Measurements from ENCODE around the gene CARM1.
"Not testable (repeated sequence)": the region's sequence is repeated elsewhere in the genome, so short reads cannot be mapped to it uniquely, and the experiment has no call there.

CARM1 gene

GRCh38 chr19:10876459-10877240 is 5.3 kb downstream of the CARM1 start:
- no peak for DNase-seq (ENCODE audit: low read depth)
- H3K4me3 ChIP-seq (ENCODE audit: control insufficient read depth, low read depth, low read length) = no peak overlapping the region
- no peak for TF ChIP-seq CTCF (conservative IDR thresholded peaks at IDR 0.05; ENCODE audit: control insufficient read depth, insufficient read depth, low read depth, low read length)

- not testable (repeated sequence) for DNase-seq (ENCODE audit: low read depth); H3K4me3 ChIP-seq (ENCODE audit: control insufficient read depth, low read depth, low read length)
Measured at GRCh38 chr19:10877608-10878007, 6.3 kb downstream of the CARM1 start.

GRCh38 chr19:10878253-10878652 is 6.9 kb downstream of the CARM1 start:
- no peak overlapping the region for H3K4me3 ChIP-seq (ENCODE audit: control insufficient read depth, low read depth, low read length)
- TF ChIP-seq CTCF (conservative IDR thresholded peaks at IDR 0.05; ENCODE audit: control insufficient read depth, insufficient read depth, low read depth, low read length) = no peak
- DNase-seq (ENCODE audit: low read depth) = no peak

- no peak for DNase-seq (ENCODE audit: low read depth)
Measured at GRCh38 chr19:10881403-10882107, 10.2 kb downstream of the CARM1 start.

GRCh38 chr19:10882108-10882457 is 10.7 kb downstream of the CARM1 start:
- no peak for TF ChIP-seq CTCF (conservative IDR thresholded peaks at IDR 0.05; ENCODE audit: control insufficient read depth, insufficient read depth, low read depth, low read length)
- H3K4me3 ChIP-seq (ENCODE audit: control insufficient read depth, low read depth, low read length) = no peak overlapping the region
- no peak for DNase-seq (ENCODE audit: low read depth)

More at GRCh38 chr19:10881403-10882107, 10.2 kb downstream of the CARM1 start:
- no peak for TF ChIP-seq CTCF (conservative IDR thresholded peaks at IDR 0.05; ENCODE audit: control insufficient read depth, insufficient read depth, low read depth, low read length)
- H3K4me3 ChIP-seq (ENCODE audit: control insufficient read depth, low read depth, low read length) = no peak overlapping the region

- H3K4me3 ChIP-seq (ENCODE audit: control insufficient read depth, low read depth, low read length) = no peak overlapping the region
- no peak for TF ChIP-seq CTCF (conservative IDR thresholded peaks at IDR 0.05; ENCODE audit: control insufficient read depth, insufficient read depth, low read depth, low read length)
- peak; percentile 83 for DNase-seq (ENCODE audit: low read depth)
Measured at GRCh38 chr19:10884274-10884673, 12.9 kb downstream of the CARM1 start.
